HepG2 (cell line): Measurements from ENCODE around the gene STAT6. TPM values are rescaled to one million over a fixed set of nuclear protein-coding genes. Genes with fewer than 3 reads are reported as not detected.
A peak's percentile ranks its signal among the peaks of the same experiment; 100 is the strongest.

ENCODE experiments used
- EP300 ChIP-seq, 3 experiments: sonication (generic) in 1 of 3; formaldehyde crosslinking in 1 of 3; IDR thresholded peaks; 2 replicates each; pipeline versions ENCODE4 v1.5.1 to v1.6.1; 2011 to 2020; ENCODE audit warnings: low read depth in 2 of 3, low read length in 2 of 3, borderline replicate concordance in 1 of 3, improper control_type of control experiment in 1 of 3, mild to moderate bottlenecking in 1 of 3, missing genetic modification reagents in 1 of 3, moderate library complexity in 1 of 3
- ISL2 ChIP-seq: sonication (generic); formaldehyde crosslinking; IDR thresholded peaks from 2 replicates; pipeline ENCODE4 v1.5.0; 2020; ENCODE audit warnings: missing genetic modification reagents
- MLLT10 ChIP-seq: sonication (generic); formaldehyde crosslinking; IDR thresholded peaks from 2 replicates; pipeline ENCODE4 v1.4.0; 2020; ENCODE audit warnings: missing genetic modification reagents
- NAIF1 ChIP-seq: sonication (generic); formaldehyde crosslinking; IDR thresholded peaks from 2 replicates; pipeline ENCODE4 v1.5.0; 2020; ENCODE audit warnings: mild to moderate bottlenecking, missing genetic modification reagents, borderline replicate concordance
- PITX1 ChIP-seq: sonication (generic); formaldehyde crosslinking; IDR thresholded peaks from 2 replicates; pipeline ENCODE4 v1.5.1; 2020; ENCODE audit warnings: mild to moderate bottlenecking, missing genetic modification reagents
- PPARG ChIP-seq: conservative IDR thresholded peaks from 2 replicates; pipeline ENCODE4 v1.6.1; 2016; ENCODE audit warnings: missing biosample characterization, missing genetic modification reagents
- RAD51 ChIP-seq: fragments of 450-650 bp; IDR thresholded peaks from 2 replicates; pipeline ENCODE4 v1.6.1; 2016; ENCODE audit warnings: borderline replicate concordance
- REPIN1 ChIP-seq: sonication (generic); formaldehyde crosslinking; IDR thresholded peaks from 2 replicates; pipeline ENCODE4 v1.8.0; 2022; ENCODE audit warnings: missing genetic modification reagents, low read depth, mild to moderate bottlenecking, borderline replicate concordance
- RXRB ChIP-seq: IDR thresholded peaks from 2 replicates; pipeline ENCODE4 v1.6.1; 2016; ENCODE audit warnings: borderline replicate concordance, missing genetic modification reagents, missing compliant biosample characterization
- SOX13 ChIP-seq, 3 experiments: fragments of 450-650 bp in 1 of 3; sonication (generic) in 1 of 3; formaldehyde crosslinking in 1 of 3; IDR thresholded peaks in 2 of 3; conservative IDR thresholded peaks in 1 of 3; 2 replicates each; pipeline versions ENCODE4 v1.5.0 to v1.6.1; 2016 to 2020; ENCODE audit warnings: antibody characterized with exemption in 1 of 3, mild to moderate bottlenecking in 1 of 3, missing compliant biosample characterization in 1 of 3, missing genetic modification reagents in 1 of 3, moderate library complexity in 1 of 3
- TARDBP ChIP-seq: sonication (generic); formaldehyde crosslinking; IDR thresholded peaks from 2 replicates; pipeline ENCODE4 v1.8.0; 2022; ENCODE audit warnings: mild to moderate bottlenecking, missing genetic modification reagents
- TEAD2 ChIP-seq: sonication (generic); formaldehyde crosslinking; IDR thresholded peaks from 2 replicates; pipeline ENCODE4 v1.9.0; 2021; ENCODE audit warnings: missing genetic modification reagents
- ZBTB26 ChIP-seq: IDR thresholded peaks from 2 replicates; pipeline ENCODE4 v1.6.1; 2016; ENCODE audit warnings: missing compliant biosample characterization, missing genetic modification reagents, borderline replicate concordance
- ZBTB7B ChIP-seq: sonication (generic); formaldehyde crosslinking; IDR thresholded peaks from 2 replicates; pipeline ENCODE4 v1.4.0; 2020; ENCODE audit warnings: missing genetic modification reagents
- ZNF143 ChIP-seq: sonication (generic); formaldehyde crosslinking; IDR thresholded peaks from 2 replicates; pipeline ENCODE4 v1.4.0; 2020; ENCODE audit warnings: missing genetic modification reagents
- ZNF24 ChIP-seq: fragments of 450-650 bp; IDR thresholded peaks from 2 replicates; pipeline ENCODE4 v1.6.1; 2017; ENCODE audit warnings: antibody characterized with exemption, mild to moderate bottlenecking
- ZNF552 ChIP-seq: sonication (generic); formaldehyde crosslinking; IDR thresholded peaks from 2 replicates; pipeline ENCODE4 v1.9.0; 2022; ENCODE audit warnings: missing genetic modification reagents, mild to moderate bottlenecking, borderline replicate concordance
- ZNF556 ChIP-seq: sonication (generic); formaldehyde crosslinking; IDR thresholded peaks from 2 replicates; pipeline ENCODE4 v1.4.0; 2020; ENCODE audit warnings: mild to moderate bottlenecking, missing genetic modification reagents, borderline replicate concordance
- polyA plus RNA-seq, 8 experiments: library from polyadenylated mRNA; depleted of rRNA in 3 of 8; stranded (reverse) in 7 of 8; unstranded in 1 of 8; fragments of >200 nt; fragmentation: Illumina TruSeq in 4 of 8; extraction: Trizol in 4 of 8; gene quantifications; 2 replicates each; pipeline versions ENCODE4 v1.2.1 to v1.2.3, GENCODE V29; 2011 to 2016; ENCODE audit warnings: low read depth in 4 of 8, missing spikeins in 1 of 8, mixed read lengths in 1 of 8; ENCODE audit not compliant: insufficient read depth in 1 of 8
- total RNA-seq, 5 experiments: library from RNA; depleted of rRNA; stranded (reverse); fragments of >200 nt; fragmentation: Illumina TruSeq; extraction: Trizol; gene quantifications; 2 replicates each; pipeline ENCODE4 v1.2.3, GENCODE V29; 2016; ENCODE audit warnings: low read depth in 1 of 5
- TF ChIP-seq, protein P1 (sequence below): sonication (generic); formaldehyde crosslinking; IDR thresholded peaks from 2 replicates; pipeline ENCODE4 v1.4.0; 2020; ENCODE audit warnings: missing genetic modification reagents
- TF ChIP-seq, protein P2 (sequence below): sonication (generic); formaldehyde crosslinking; IDR thresholded peaks from 2 replicates; pipeline ENCODE4 v1.5.0; 2020; ENCODE audit warnings: mild to moderate bottlenecking, missing genetic modification reagents

STAT6 gene
- total and polyA plus RNA-seq, 2 of the 13 experiments (the other 11 are each of a cell fraction or from before 2014, with no cell fraction given): 28.0 to 62.2 TPM

- TF ChIP-seq, protein P1, sequence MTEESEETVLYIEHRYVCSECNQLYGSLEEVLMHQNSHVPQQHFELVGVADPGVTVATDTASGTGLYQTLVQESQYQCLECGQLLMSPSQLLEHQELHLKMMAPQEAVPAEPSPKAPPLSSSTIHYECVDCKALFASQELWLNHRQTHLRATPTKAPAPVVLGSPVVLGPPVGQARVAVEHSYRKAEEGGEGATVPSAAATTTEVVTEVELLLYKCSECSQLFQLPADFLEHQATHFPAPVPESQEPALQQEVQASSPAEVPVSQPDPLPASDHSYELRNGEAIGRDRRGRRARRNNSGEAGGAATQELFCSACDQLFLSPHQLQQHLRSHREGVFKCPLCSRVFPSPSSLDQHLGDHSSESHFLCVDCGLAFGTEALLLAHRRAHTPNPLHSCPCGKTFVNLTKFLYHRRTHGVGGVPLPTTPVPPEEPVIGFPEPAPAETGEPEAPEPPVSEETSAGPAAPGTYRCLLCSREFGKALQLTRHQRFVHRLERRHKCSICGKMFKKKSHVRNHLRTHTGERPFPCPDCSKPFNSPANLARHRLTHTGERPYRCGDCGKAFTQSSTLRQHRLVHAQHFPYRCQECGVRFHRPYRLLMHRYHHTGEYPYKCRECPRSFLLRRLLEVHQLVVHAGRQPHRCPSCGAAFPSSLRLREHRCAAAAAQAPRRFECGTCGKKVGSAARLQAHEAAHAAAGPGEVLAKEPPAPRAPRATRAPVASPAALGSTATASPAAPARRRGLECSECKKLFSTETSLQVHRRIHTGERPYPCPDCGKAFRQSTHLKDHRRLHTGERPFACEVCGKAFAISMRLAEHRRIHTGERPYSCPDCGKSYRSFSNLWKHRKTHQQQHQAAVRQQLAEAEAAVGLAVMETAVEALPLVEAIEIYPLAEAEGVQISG (CRISPR knock-in tag): 0 out of 2 replicates have a peak, but pooled peaks have one; percentile 15
- TF ChIP-seq TEAD2 (CRISPR knock-in tag): no peak
- peak; percentile 57 for TF ChIP-seq PITX1
- peak; percentile 14; the same call in 1 of the 2 replicates for TF ChIP-seq ZBTB26 (CRISPR knock-in tag)
- TF ChIP-seq ISL2 (CRISPR knock-in tag): peak; percentile 56; the same call in 1 of the 2 replicates
- no peak for TF ChIP-seq ZNF552 (CRISPR knock-in tag)
- TF ChIP-seq ZNF556: no peak
- peak in 1 of 2 experiments; percentile 94; a peak in 2 of 4 replicates for TF ChIP-seq EP300 (IDR thresholded peaks at IDR 0.05; ENCODE audit: low read depth in 2 of 2, low read length in 2 of 2)
- TF ChIP-seq EP300 (CRISPR knock-in tag; IDR thresholded peaks at IDR 0.05; ENCODE audit: borderline replicate concordance): peak; percentile 74; the same call in 1 of the 2 replicates
- TF ChIP-seq, protein P2, sequence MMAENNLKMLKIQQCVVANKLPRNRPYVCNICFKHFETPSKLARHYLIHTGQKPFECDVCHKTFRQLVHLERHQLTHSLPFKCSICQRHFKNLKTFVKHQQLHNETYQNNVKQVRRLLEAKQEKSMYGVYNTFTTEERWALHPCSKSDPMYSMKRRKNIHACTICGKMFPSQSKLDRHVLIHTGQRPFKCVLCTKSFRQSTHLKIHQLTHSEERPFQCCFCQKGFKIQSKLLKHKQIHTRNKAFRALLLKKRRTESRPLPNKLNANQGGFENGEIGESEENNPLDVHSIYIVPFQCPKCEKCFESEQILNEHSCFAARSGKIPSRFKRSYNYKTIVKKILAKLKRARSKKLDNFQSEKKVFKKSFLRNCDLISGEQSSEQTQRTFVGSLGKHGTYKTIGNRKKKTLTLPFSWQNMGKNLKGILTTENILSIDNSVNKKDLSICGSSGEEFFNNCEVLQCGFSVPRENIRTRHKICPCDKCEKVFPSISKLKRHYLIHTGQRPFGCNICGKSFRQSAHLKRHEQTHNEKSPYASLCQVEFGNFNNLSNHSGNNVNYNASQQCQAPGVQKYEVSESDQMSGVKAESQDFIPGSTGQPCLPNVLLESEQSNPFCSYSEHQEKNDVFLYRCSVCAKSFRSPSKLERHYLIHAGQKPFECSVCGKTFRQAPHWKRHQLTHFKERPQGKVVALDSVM (CRISPR knock-in tag): peak; percentile 81; the same call in 1 of the 2 replicates
- no peak for TF ChIP-seq NAIF1 (CRISPR knock-in tag)
- TF ChIP-seq REPIN1: 0 out of 2 replicates have a peak, but pooled peaks have one; percentile 48
- TF ChIP-seq SOX13 (IDR thresholded peaks at IDR 0.05): 0 out of 2 replicates have a peak, but pooled peaks have one; percentile 31
- TF ChIP-seq SOX13 (CRISPR knock-in tag; conservative IDR thresholded peaks at IDR 0.05 in 1 of 2, IDR thresholded peaks at IDR 0.05 in 1 of 2): peak in 1 of 2 experiments; percentile 68; a peak in 2 of 4 replicates
- peak; percentile 75 for TF ChIP-seq ZBTB7B (CRISPR knock-in tag)
- TF ChIP-seq MLLT10 (CRISPR knock-in tag): no peak
- peak; percentile 58; the same call in 1 of the 2 replicates for TF ChIP-seq RXRB (CRISPR knock-in tag)
- no peak for TF ChIP-seq RAD51
- TF ChIP-seq PPARG (CRISPR knock-in tag): peak; percentile 57; the same call in 1 of the 2 replicates
- TF ChIP-seq ZNF143 (CRISPR knock-in tag): peak; percentile 58; the same call in 1 of the 2 replicates
- TF ChIP-seq ZNF24: no peak
- peak; percentile 76; the same call in 1 of the 2 replicates for TF ChIP-seq TARDBP (CRISPR knock-in tag)
Observed at GRCh38 chr12:57146961-57147944, 36.1 kb upstream of the STAT6 start, which contains the start of gene LRP1-AS (continued).
